Neural cell (in vitro differentiated cells): ENCODE results near the gene CRTAC1.

Source experiments
- EP300 ChIP-seq: fragments of 450-650 bp; conservative IDR thresholded peaks from 2 replicates; pipeline ENCODE4 v1.6.1; 2014; ENCODE audit warnings: antibody characterized with exemption, mild to moderate bottlenecking, moderate library complexity; ENCODE audit not compliant: poor library complexity, severe bottlenecking
- EZH2 ChIP-seq: fragments of 200-600, 300-800 bp; shearing (Covaris generic), sonication (generic); IDR thresholded peaks from 2 replicates; pipeline ENCODE4 v1.6.1; 2014; ENCODE audit warnings: antibody characterized with exemption, low read length, borderline replicate concordance, mild to moderate bottlenecking; ENCODE audit not compliant: insufficient read depth, poor library complexity, severe bottlenecking
- TAF1 ChIP-seq: IDR thresholded peaks from 2 replicates; pipeline ENCODE4 v1.6.1; 2012; ENCODE audit warnings: low read depth
- TF ChIP-seq, protein P1 (sequence below): fragments of 450-650 bp; IDR thresholded peaks from 2 replicates; pipeline ENCODE4 v1.5.1; 2014; ENCODE audit warnings: antibody characterized with exemption, mild to moderate bottlenecking, moderate library complexity; ENCODE audit not compliant: poor library complexity, severe bottlenecking

DNA sequence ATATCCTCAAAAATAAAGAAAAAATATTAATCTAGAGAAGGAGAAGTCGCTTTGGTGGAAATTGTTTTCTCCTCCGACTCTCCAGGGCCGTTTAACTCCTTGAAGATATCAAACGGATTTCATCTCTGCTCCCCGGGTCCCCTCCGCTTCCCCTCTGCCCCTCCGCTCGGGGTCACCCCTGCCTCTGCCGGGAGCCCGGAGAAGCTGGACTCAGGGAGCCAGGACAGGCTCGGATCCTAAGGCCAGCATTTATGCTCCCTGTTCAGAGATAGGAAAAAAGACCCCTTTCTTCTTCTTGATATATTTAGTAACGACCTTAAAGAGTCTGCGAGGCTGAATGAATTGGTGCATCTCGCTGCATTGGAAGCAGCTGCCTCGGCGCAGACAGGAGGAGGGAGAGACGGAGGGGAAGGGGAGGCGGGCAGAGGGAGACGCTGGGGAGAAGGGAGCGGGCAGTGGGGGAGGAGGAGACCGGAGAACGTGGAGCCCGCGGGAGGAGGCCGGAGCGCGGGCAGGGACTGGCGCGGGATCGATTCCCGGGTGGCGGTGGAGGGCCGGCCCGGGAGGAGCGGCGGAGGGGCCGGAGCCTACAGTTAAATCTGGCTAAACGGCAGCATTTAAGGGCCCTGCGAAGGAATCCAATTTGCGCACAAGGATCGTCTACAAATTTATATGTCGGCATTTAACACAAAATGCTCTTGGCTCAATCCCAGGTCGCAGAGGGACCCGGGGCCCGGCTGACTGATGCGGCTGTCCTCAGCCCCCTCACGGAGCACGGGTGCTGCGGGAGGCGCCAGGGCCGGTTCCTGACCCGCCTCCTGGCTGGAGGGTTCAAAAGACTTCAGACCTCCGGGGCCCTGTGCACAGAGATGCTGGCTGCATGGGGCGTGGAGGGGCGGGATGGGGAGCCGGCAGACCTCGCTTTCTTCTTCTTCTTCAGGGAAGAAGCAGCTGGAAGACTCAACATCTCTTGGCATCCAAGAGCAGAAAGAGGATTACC lies 55.6 kb downstream of the CRTAC1 start:
- TF ChIP-seq, protein P1, sequence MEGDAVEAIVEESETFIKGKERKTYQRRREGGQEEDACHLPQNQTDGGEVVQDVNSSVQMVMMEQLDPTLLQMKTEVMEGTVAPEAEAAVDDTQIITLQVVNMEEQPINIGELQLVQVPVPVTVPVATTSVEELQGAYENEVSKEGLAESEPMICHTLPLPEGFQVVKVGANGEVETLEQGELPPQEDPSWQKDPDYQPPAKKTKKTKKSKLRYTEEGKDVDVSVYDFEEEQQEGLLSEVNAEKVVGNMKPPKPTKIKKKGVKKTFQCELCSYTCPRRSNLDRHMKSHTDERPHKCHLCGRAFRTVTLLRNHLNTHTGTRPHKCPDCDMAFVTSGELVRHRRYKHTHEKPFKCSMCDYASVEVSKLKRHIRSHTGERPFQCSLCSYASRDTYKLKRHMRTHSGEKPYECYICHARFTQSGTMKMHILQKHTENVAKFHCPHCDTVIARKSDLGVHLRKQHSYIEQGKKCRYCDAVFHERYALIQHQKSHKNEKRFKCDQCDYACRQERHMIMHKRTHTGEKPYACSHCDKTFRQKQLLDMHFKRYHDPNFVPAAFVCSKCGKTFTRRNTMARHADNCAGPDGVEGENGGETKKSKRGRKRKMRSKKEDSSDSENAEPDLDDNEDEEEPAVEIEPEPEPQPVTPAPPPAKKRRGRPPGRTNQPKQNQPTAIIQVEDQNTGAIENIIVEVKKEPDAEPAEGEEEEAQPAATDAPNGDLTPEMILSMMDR: no peak
- TF ChIP-seq EP300 (no peak), EZH2 (no peak), TAF1 (no peak)
